ENCODE measurements around the gene KCNJ14. TPM values are rescaled to one million over a fixed set of nuclear protein-coding genes. Genes with fewer than 3 reads are reported as not detected.
A peak's percentile ranks its signal among the peaks of the same experiment; 100 is the strongest.

KCNJ14 gene
- total RNA-seq, 2 donors from 2014 or later = 0.26 to 0.31 TPM

GRCh38 chr19:48499316-48500090, 44.1 kb downstream of the KCNJ14 start:
- peaks cover 0 to 19% of the 10 kb centered on the region in 2 donors for H3K27me3 ChIP-seq
- no peak overlapping the region for H3K27ac ChIP-seq
- no peak for TF ChIP-seq CTCF (IDR thresholded peaks at IDR 0.05)
- H3K4me3 ChIP-seq = peak overlapping the region in 1 of 2 donors; percentile 13
- peaks cover 0 to 10% of the 10 kb centered on the region in 2 donors for H3K4me1 ChIP-seq
- H3K9me3 ChIP-seq = no peaks in the 10 kb centered on the region
- no peaks in the 10 kb centered on the region for H3K36me3 ChIP-seq
- DNase-seq (ENCODE audit: low spot score) = no peak

DNA sequence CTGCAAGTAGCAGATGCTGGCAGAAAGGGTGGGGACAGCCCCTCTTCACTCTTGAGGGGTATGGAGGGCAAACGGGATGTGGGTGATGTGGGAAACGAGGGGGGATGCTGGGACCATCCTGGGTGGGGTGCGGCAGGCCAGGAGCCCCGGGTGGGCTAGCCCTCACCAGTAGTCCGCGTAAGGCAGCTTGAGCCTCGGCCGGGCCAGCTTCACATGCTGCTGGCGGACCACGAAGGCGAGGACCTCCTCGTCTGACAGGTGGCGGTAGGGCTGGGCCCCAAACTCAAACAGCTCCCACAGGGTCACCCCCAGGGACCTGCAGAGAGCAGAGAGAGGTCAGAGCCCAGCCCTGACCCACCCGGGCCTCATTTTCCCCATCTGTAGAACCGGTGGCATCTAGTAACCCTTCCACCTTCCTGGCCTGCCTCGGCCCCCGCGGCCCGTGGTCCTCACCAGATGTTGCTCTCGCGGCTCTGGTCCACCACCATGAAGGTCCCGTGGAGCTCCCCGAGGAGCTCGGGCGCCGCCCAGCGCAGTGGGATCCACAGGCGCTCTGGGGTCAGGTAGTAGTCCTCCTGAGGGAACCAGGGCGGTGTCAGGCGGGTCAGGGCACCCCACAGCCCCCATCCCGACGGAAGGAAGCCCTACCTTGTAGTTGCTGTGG, 45.6 kb downstream of the KCNJ14 start:
- Histone ChIP-seq H3K27me3 (peaks cover 0 to 19% of the 10 kb centered on the region in 2 donors), H3K4me1 (peaks cover 0 to 8% of the 10 kb centered on the region in 2 donors), H3K36me3 (no peaks in the 10 kb centered on the region), H3K4me3 (no peak overlapping the region), H3K27ac (no peak overlapping the region), H3K9me3 (no peaks in the 10 kb centered on the region)
- TF ChIP-seq CTCF (IDR thresholded peaks at IDR 0.05) = no peak
- DNase-seq (ENCODE audit: low spot score) = no peak

- no peak for TF ChIP-seq CTCF (IDR thresholded peaks at IDR 0.05)
- no peak for DNase-seq (ENCODE audit: low spot score)
- H3K4me1 ChIP-seq = peaks cover 0 to 8% of the 10 kb centered on the region in 2 donors
- peaks cover 0 to 19% of the 10 kb centered on the region in 2 donors for H3K27me3 ChIP-seq
- H3K9me3 ChIP-seq = no peaks in the 10 kb centered on the region
- H3K36me3 ChIP-seq = no peaks in the 10 kb centered on the region
- H3K27ac ChIP-seq = no peak overlapping the region
- no peak overlapping the region for H3K4me3 ChIP-seq
Observed at GRCh38 chr19:48501494-48502349, 46.3 kb downstream of the KCNJ14 start.

- Histone ChIP-seq H3K4me3 (no peak overlapping the region), H3K9me3 (no peaks in the 10 kb centered on the region), H3K36me3 (no peaks in the 10 kb centered on the region), H3K27me3 (peaks cover 0 to 19% of the 10 kb centered on the region in 2 donors), H3K27ac (no peak overlapping the region), H3K4me1 (peaks cover 0 to 8% of the 10 kb centered on the region in 2 donors)
- TF ChIP-seq CTCF (IDR thresholded peaks at IDR 0.05) = no peak
- no peak for DNase-seq (ENCODE audit: low spot score)
Observed at GRCh38 chr19:48502350-48503018, 47.1 kb downstream of the KCNJ14 start.

DNA sequence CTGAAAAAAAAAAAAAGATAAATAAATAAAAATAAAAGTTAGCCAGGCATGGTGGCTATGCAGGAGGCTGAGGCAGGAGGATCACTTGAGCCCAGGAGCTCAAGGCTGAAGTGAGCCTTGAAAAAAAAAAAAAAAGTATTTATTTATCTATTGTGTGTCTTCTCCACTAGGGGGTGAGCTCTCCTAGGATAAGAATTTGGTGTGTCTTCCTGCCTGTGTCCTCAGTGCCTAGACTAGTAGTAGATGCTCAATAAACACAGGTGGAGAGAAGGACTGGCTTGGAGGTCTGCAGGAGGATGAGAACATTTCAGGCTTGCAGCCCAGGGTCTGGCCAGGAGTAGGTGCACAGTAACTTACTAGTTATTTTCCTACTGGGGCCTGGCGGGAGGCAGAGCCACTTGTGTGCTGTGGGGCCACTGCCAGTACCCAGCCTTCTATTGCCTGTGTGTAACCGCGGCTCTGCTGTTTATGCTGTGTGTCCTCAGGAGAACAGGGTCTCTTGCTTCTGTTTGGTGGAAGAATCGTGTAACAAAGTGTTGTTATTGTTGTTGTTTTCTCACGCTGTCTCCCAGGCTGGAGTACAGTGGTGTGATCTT, 50.9 kb downstream of the KCNJ14 start:
- no peak for DNase-seq (ENCODE audit: low spot score)
- no peak overlapping the region for H3K27ac ChIP-seq
- TF ChIP-seq CTCF (IDR thresholded peaks at IDR 0.05) = peak in 1 of 2 donors; percentile 63
- peaks cover 0 to 16% of the 10 kb centered on the region in 2 donors for H3K4me1 ChIP-seq
- no peaks in the 10 kb centered on the region for H3K9me3 ChIP-seq
- H3K36me3 ChIP-seq = no peaks in the 10 kb centered on the region
- H3K27me3 ChIP-seq = peaks cover 0 to 10% of the 10 kb centered on the region in 2 donors
- H3K4me3 ChIP-seq = no peak overlapping the region
